ENCODE results near the gene ODF4.
"Not testable (repeated sequence)": the region's sequence is repeated elsewhere in the genome, so short reads cannot be mapped to it uniquely, and the experiment has no call there.

ODF4 gene

GRCh38 chr17:8371786-8372185 lies 32.1 kb downstream of the ODF4 start:
- DNase-seq: no peak

- DNase-seq: no peak
Measured at GRCh38 chr17:8372422-8372821, 32.8 kb downstream of the ODF4 start.

- not testable (repeated sequence) for DNase-seq
Measured at GRCh38 chr17:8373856-8374255, 34.2 kb downstream of the ODF4 start.

DNA sequence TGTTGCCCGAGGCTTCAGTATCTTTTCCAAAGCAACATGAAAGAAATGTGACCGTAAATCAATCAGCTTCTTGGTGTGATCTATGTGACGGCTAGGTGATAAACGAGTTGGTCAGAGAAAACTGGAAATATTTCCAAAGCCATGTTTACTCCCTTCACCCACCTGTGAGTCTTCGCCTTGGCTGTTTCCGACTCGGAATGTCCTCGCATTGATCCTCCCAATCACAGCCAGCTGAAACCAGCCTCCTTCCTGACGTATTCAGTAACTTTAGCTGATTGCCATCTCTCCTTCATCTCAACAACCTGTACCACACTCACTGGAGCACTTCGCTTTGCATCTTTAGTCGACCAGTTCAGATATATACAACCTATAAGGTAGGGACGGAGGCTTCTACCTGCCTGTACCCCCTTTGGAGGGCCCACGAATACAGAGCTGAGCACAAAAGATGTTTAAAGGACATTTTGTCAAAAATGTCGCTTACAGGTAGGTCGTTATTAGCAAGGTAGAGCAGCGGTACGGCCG lies 36.2 kb downstream of the ODF4 start:
- DNase-seq: no peak

GRCh38 chr17:8376271-8377067 lies 36.8 kb downstream of the ODF4 start, which contains the start of gene KRABD2:
KRABD2 (minus strand) TSS chr17:8376704.
- peak; percentile 92 for DNase-seq

DNA sequence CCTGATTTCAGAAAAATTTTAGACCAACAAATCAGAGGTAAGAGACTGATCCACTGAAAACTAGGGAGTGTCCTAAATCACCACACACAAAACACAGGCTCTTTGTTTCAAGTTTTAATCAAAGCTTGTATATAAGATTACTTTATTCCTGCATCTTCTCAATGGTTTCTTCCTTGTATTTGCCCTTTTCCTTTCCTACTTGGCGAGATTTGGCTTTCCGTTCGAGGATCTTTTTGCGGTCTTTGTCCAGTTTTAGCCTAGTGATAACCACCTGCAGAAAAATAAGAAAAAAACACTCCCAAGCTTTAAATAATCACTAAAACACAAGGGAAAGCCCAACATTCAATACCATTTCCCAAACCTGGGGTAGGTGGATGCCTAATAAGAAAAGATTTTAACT lies 37.8 kb downstream of the ODF4 start:
- DNase-seq: no peak

DNA sequence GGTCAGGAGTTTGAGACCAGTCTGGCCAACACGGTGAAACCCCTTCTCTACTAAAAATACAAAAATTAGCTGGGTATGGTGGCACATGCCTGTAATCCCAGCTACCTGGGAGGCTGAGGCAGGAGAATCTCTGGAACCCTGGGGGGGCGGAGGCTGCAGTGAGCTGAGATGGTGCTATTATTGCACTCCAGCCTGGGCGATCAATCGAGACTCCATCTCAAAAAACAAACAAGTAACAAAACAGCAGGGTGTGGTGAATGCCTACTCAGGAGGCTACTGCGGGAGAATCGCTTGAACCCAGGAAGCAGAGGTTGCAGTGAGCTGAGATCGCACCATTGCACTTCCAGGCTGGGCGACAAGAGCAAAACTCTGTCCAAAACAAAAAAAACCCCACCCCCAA lies 38.5 kb downstream of the ODF4 start:
- DNase-seq: not testable (repeated sequence)

DNA sequence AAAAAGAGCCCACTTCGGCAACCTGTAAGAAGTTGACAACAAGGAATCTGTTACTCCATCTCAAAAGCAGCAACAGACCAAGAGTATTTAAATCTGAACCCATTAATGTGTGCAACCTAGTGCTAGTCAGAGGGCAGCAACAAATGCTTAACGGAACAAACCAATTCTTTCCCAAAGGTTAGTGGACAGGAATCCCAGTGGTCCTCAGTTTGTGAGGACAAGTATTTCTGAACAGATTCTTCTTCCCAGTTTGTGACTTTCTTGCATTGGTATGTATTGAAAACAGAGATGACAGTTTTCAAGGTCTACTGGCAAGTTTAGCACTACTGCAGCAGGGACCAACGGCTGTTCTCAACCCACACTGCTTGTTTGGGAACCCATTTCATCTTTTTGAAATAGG lies 40.4 kb downstream of the ODF4 start:
- no peak for DNase-seq

DNA sequence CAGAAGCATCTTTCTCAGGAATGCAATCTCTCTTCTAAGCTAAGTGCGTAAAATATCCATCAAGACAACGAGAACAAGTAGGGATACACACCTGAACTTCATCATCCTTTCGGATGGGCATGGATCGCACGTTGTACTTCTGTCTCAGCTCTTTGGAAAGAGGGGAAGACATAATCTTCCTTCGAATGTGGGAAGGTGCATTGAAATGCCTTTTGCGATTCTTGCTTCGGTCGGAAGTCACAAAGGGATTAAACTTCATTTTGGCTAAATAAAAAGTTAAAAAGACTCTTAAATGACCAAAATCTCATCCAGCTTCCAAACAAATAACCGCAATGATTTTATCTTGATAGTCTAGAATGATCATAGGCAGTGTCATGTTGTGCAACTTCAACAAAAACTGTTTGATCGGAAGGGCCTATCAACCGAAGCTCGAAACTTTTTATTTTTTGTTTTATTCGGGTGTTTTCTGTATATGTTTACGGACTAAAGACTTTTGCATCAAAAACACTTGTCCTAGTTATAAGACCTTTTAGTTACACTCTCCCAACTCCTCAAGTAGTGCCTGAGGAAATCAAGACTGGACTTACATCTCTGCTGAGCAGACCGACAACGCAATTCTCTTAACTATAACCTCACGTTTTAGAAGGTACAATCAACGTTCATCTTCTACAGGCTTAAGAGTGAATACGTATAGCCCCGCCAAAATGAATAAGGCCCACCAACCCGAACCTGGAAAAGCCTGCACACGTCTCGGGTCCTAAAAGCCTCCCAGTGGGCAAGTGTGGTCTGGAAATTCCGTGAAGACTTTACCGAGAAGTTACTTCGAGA lies 42.6 kb downstream of the ODF4 start:
- DNase-seq: no peak

GRCh38 chr17:8382880-8383142 lies 43.2 kb downstream of the ODF4 start:
- no peak for DNase-seq

DNA sequence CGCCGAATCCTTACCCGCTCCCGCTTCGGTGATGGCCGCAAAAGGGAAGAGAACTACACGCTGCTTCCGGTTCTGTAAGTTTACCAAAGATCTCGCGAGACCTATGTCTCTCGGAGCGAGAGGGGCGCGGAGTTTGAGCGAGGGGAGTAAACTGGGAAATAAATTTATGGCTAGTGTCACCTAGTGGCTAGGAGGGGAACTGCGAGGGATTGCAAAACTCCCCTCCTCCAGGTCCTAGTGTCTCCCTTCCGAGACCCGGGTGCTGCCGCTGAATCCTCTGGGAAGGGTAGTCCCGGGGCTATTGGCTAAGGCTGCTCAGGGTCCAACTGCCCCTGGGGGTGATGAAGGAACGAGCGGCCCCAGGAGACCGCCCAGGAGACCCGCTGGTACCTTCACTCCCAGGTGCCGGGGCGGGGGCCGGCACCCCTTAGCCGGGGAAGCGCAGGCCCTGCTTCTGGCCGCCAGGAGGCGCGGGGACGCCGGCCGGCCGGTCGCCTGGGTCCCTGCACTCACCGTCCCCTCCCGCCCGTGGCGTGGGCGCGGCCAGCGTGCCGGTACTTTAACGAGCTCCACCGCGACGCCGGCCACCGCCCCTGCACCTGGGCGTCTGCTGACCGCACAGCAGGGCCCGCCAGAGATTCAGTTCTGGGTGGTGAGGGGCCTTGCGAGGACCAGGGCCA lies 43.6 kb downstream of the ODF4 start, which contains the start of gene RPL26:
Gene RPL26 (minus strand): TSS at position 51 of the 680 bp plus-strand sequence. CDS start 883 bp downstream, outside the sequence.
- peak; percentile 93 for DNase-seq

- DNase-seq: no peak
Measured at GRCh38 chr17:8384801-8385378, 45.2 kb downstream of the ODF4 start.

- no peak for DNase-seq
Measured at GRCh38 chr17:8386841-8387240, 47.2 kb downstream of the ODF4 start.

DNA sequence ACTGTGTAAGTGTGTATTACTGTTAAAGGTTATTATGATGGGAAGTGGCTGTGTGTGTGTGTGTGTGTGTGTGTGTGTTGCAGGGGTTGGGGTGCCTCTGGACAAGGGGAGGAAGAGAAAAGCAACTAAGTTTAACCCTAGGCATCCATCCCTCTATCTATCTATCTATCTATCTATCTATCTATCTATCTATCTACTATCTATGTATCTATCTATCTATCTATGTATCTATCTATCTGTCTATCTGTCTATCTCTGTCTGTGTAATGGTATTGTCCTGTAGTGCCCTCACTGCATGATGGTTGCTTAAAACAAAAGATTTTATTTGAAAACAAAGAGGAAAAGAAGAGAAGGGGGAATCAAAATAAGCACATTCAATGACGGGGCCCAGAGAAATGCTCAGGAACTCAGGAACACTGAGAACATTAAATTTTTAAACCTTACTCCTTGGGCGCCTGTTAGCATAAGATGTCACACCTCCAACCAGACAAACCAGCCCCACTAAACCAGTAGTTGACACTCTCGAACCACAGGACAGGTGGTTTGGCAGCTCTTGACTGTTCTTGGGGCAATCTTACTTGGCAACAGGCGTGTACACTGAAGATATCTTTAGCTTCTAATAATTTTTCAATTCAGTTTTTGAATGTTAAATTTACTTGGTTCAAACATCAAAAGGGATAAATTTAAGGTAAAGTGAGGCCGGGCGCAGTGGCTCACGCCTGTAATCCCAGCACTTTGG lies 48.4 kb downstream of the ODF4 start:
- peak; percentile 37 for DNase-seq

- DNase-seq: no peak
Measured at GRCh38 chr17:8391711-8392110, 52.1 kb downstream of the ODF4 start.

DNA sequence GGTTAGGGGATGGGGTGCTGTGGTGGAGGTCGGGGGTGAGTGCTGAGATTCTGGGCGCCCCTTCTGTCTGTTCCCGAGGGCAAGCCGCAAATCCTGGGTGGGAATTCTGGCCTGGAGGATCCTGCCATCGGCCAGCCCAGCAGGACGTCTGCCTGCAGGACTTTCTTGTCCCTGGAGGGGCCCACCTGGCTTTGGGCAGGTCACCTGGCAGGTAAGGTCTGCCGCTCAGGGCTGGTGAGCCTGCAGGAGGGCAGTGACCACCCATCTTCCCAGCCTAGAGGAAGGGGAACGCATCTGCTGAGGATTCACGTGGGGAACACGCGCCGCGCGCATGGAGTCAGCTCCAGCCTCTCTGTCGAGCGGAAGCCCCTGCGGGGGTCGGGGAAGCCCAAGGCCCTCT lies 52.6 kb downstream of the ODF4 start:
- DNase-seq: no peak

GRCh38 chr17:8392674-8393469 lies 53.2 kb downstream of the ODF4 start:
- no peak for DNase-seq

- peak; percentile 34 for DNase-seq
Measured at GRCh38 chr17:8393470-8394231, 54.0 kb downstream of the ODF4 start.

GRCh38 chr17:8394497-8394896 lies 54.9 kb downstream of the ODF4 start:
- not testable (repeated sequence) for DNase-seq

All from activated gamma-delta T cell treated with Interleukin-2 at 50 U/mL for 16 hours (primary cell).